SK-N-DZ (cell line): ENCODE data around the gene NPLOC4.
"Not testable (repeated sequence)": the region's sequence is repeated elsewhere in the genome, so short reads cannot be mapped to it uniquely, and the experiment has no call there.

Experiments
- DNase-seq: peaks from one replicate; pipeline ENCODE4 v3.0.0-alpha.2; 2015; ENCODE audit warnings: low spot score

The NPLOC4 gene

GRCh38 chr17:81635973-81636504 is 873 bp downstream of the NPLOC4 start:
- DNase-seq: no peak

DNA sequence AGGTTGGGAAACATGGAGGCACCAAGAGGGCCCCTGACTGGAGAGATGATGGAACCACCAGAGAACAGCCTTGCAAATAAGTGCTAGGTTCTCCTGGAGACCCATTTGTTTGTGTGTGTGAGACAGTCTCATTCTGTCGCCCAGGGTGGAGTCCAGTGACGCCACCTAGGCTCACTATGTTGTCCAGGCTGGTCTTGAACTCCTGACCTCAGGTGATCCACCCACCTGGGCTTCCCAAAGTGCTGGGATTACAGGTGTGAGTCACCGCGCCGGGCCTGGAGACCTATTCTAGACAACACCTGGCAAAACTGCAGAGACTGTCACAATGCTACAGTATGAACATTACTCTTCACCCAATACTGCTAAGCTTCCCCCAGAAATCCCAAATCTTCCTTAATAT is 1.5 kb downstream of the NPLOC4 start:
- no peak for DNase-seq

DNA sequence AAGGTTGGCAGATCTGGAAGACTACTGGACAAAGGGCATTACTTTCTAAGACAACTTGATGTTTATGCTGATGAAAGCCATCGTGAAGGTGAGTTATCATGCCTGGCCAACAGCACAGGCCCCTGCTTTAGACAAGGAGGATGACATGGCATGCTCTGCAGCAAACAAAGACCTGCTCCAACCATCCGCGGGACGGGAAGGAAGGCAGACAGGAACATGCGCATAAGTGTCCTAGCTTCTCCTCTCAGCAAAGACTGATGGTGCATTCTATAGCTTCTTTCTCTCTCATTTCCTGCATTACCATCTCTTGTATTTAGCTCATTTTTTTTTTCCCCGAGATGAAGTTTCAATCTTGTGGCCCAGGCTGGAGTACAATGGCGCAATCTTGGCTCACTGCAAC is 5.4 kb downstream of the NPLOC4 start:
- DNase-seq: no peak

GRCh38 chr17:81630274-81630673 is 6.6 kb downstream of the NPLOC4 start:
- no peak for DNase-seq

- no peak for DNase-seq
Observed at GRCh38 chr17:81621494-81622130, 15.3 kb downstream of the NPLOC4 start.

DNA sequence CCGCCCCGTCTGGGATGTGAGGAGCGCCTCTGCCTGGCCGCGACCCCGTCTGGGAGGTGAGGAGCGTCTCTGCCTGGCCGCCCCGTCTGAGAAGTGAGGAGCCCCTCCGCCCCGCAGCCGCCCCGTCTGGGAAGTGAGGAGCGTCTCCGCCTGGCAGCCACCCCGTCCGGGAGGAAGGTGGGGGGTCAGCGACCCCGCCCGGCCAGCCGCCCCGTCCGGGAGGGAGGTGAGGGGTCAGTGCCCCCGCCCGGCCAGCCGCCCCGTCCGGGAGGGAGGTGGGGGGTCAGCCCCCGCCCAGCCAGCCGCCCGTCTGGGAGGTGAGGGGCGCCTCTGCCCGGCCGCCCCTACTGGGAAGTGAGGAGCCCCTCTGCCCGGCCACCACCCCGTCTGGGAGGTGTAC is 18.6 kb downstream of the NPLOC4 start:
- not testable (repeated sequence) for DNase-seq

- no peak for DNase-seq
Observed at GRCh38 chr17:81616877-81617276, 20.0 kb downstream of the NPLOC4 start.

GRCh38 chr17:81615401-81615930 is 21.4 kb downstream of the NPLOC4 start:
- no peak for DNase-seq

DNA sequence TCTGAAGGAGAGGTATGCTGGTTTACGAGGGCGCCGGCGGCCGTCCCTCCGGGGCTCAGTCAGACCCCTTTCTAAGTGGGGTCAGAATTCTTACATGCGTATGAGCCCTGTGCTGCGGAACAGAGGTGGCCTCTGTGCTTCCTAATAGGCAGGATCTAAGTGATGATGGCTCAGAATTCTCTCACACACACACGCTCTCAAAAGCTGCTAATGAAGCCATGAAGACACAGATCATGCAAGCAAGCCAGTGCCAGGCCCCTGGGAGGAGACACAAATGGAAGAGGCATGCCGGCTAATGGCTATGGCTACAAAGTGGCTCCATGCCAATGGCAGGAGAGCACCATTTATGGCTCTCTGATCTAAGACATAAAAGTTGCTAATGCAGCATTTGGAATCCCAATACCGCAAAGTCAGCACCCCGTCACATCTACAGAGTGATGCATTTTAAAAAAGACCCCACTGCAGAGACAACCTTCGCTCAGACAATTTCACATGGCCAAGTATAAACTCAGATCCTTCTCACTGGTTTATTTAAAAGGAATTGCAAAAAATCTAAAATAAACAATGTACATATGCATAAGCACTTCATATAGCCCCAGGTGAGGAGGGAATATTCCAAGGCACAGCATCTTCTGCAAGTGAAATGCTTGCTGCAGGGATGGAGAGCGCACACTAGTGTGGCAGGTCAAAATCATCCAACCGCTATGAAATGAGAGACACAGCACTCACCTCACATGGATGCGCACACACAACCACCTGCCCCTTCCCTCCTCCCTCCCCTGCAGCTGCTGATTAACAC is 24.5 kb downstream of the NPLOC4 start:
- no peak for DNase-seq

- no peak for DNase-seq
Observed at GRCh38 chr17:81609541-81610311, 27.2 kb downstream of the NPLOC4 start.

GRCh38 chr17:81608605-81609004 is 28.3 kb downstream of the NPLOC4 start:
- DNase-seq: no peak

DNA sequence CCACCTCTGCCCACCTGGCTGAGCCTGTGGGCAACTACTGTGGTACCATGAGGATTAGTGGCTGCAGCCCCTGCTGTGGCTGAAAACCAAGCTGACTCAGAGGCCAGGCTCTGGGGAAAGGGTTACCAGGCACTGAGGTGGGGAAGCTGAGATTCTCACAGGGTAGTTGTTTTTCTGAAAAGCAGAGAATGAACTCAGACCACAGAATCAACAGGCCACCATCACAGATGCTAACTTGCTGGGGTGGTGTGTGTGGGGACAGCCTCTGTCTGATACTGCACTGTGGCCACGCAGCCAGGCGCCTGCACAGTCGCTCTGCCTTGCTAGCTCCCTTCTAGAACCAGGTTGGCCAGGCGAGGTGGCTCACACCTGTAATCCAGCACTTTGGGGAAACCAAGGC is 28.8 kb downstream of the NPLOC4 start:
- no peak for DNase-seq

GRCh38 chr17:81607431-81607830 is 29.5 kb downstream of the NPLOC4 start:
- no peak for DNase-seq

GRCh38 chr17:81603846-81604610 is 32.9 kb downstream of the NPLOC4 start:
- DNase-seq: no peak

DNA sequence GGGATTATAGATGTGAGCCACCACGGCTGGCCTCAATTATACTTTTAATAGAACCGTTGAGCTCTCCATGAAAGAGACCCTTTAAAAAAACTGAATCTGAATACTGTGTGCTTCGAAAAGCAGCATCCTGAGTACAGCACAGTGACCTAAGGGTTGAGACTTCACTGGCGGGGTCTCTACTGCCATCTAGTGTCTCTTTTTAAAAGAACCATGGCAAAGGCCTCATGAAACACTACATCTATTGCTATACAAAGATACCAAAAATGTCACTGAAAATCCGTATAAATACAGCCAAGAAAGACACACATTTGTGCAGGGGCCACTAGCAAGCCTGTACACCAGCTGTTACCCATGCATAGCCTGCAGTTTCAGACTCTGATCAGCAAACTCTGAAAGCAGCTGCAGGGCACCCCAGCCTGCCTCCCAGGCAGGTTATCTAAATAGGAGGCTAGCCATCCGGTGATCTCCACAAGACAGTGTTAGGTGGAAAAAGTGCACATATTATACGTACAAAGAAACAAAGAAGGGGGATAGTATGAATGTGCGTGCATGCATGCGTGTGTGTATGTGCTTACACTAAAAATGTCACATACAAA is 35.3 kb downstream of the NPLOC4 start:
- DNase-seq: peak; percentile 72

DNA sequence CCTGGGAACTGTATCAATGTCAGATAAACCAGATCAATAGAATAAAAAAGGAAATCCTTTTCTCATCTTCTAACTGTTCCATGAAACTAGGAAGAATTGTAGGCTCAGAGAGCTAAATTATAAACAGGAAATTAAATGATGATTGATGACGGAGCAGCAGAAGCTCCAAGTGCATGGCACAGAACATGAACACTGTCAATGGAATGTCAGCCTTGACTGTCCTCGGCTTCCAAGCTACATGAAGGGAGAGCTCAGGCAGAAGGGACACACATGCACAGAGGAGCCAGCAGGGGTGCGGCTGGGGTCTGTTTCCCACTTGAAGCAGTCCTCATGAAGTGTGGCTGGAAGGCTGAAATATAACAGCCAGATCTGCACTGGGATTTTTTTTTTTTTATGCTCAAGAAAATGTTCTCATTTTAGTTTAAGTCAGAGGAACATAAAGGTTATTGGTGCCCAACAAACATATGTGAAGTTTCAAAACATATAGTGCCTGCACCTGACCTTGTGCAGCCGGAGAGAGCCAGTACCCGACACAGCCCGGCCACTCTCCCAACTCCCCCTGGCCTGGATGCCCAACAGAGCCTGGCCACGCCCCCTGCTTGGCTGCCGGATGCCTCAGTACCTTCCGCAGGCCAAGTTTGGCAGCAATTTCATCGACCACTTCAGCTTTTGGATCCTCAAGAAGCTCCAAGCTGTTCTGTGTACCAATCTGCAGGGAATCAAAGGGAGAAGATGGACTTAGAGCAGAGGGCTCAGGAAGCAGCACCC is 37.0 kb downstream of the NPLOC4 start:
- DNase-seq: no peak

DNA sequence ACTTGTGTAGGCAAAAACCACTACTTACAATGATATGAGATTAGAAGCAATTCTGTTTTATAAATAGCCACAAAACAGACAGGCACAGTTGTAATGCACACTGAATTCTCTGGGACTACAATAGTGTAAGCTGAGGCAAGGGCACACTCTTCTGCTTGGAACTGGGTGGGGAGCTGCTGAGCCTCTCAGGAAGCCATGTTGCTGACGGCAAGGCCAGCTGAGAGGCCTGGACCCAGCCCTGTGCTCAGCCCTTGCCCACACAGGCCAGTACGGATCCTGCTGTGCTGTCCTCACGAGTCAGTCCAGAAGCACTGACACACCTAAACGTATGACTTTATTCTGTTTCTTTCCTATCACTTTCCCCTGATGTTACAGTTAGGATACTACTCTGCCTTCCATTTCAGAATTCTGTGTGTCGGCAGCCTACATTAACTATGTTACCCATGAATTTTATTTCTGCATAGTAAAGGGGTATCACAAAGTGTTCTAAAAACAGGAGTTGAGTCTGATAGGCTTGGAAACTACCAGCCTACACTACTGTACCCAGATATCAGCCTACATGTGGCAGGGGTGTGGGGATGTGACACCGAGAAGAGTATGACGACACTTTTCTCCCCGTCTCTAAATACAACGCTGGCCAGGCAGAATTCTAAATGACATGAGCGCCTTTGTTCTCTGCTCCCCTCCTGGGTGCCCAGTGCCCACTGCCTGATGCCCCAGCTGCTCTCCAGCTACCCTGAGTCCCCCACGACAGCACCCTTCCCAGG is 43.6 kb downstream of the NPLOC4 start:
- no peak for DNase-seq

DNA sequence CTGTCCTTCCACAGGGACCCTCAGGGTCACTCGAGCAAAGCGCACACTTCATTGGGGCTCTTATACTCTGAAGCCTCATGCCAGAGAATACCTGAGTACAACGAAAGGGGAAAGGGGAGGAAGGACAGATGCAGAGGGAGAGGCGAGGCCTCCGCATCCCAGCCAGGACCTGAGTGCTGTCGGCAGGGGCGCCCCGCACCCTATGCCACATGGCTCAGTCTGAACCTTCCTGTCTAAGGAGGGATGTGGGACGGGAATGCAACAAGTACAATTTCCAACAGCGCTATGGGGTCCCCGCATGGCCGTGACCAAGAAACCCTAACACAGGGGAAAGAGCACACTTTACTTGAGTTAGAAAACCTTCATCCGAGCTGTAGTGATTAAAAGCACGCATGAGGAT is 44.9 kb downstream of the NPLOC4 start:
- no peak for DNase-seq

DNA sequence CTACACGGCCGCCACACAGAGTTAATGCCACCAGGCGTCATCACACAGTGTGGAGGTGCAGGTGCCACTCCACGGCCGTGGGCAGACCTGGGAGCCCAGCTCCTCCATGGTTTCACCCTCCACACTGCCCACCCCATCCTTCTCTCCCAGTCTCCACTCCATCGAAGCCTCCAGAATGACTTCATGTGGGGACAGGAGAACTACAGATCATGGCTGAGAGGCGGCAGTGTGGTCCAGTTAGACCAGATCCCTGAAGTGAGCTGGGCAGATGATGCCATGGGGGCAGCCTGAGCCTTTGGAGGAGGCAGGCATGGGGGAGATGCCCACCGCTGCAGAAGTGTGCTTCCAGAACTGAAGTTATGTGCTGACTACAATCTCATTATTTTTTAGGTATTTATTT is 46.8 kb downstream of the NPLOC4 start:
- no peak for DNase-seq
